Rectal smooth muscle tissue (tissue), 1 donor: ENCODE measurements around the gene EXOC4.

ENCODE experiments used
- H3K27ac ChIP-seq: one replicate; pipeline ENCODE4 v1.7.0; 2013; ENCODE audit warnings: low read depth, low read length, inconsistent platforms
- H3K27me3 ChIP-seq: one replicate; pipeline ENCODE4 v1.7.0; 2013; ENCODE audit warnings: low read length; ENCODE audit not compliant: control insufficient read depth, insufficient read depth
- H3K36me3 ChIP-seq: one replicate; pipeline ENCODE4 v1.7.0; 2013; ENCODE audit warnings: low read length; ENCODE audit not compliant: control insufficient read depth, insufficient read depth
- H3K4me1 ChIP-seq: one replicate; pipeline ENCODE4 v1.7.0; 2013; ENCODE audit warnings: low read length; ENCODE audit not compliant: control insufficient read depth, insufficient read depth
- H3K4me3 ChIP-seq: one replicate; pipeline ENCODE4 v1.7.0; 2013; ENCODE audit warnings: low read length
- H3K9ac ChIP-seq: one replicate; pipeline ENCODE4 v1.7.0; 2013; ENCODE audit warnings: low read length

The EXOC4 gene

GRCh38 chr7:133491846-133492652 lies 239.2 kb downstream of the EXOC4 start:
- Histone ChIP-seq H3K27me3 (no peaks in the 10 kb centered on the region), H3K4me1 (no peaks in the 10 kb centered on the region), H3K36me3 (no peaks in the 10 kb centered on the region), H3K9ac (no peak overlapping the region), H3K4me3 (no peak overlapping the region), H3K27ac (no peak overlapping the region)

GRCh38 chr7:133497061-133497460 lies 244.2 kb downstream of the EXOC4 start:
- Histone ChIP-seq H3K4me1 (no peaks in the 10 kb centered on the region), H3K27me3 (no peaks in the 10 kb centered on the region), H3K36me3 (no peaks in the 10 kb centered on the region), H3K27ac (no peak overlapping the region), H3K4me3 (no peak overlapping the region), H3K9ac (no peak overlapping the region)

- Histone ChIP-seq H3K9ac (no peak overlapping the region), H3K4me3 (no peak overlapping the region)
Observed at GRCh38 chr7:133501771-133502170, 248.9 kb downstream of the EXOC4 start.

GRCh38 chr7:133502498-133502897 lies 249.6 kb downstream of the EXOC4 start:
- Histone ChIP-seq H3K4me3 (no peak overlapping the region), H3K9ac (no peak overlapping the region), H3K4me1 (no peaks in the 10 kb centered on the region), H3K27me3 (no peaks in the 10 kb centered on the region), H3K27ac (no peak overlapping the region), H3K36me3 (no peaks in the 10 kb centered on the region)

More at GRCh38 chr7:133501771-133502170, 248.9 kb downstream of the EXOC4 start:
- Histone ChIP-seq H3K4me1 (no peaks in the 10 kb centered on the region), H3K27ac (no peak overlapping the region), H3K36me3 (no peaks in the 10 kb centered on the region), H3K27me3 (no peaks in the 10 kb centered on the region)

GRCh38 chr7:133502972-133503371 lies 250.1 kb downstream of the EXOC4 start:
- Histone ChIP-seq H3K9ac (no peak overlapping the region), H3K27ac (no peak overlapping the region), H3K4me3 (no peak overlapping the region), H3K4me1 (no peaks in the 10 kb centered on the region), H3K36me3 (no peaks in the 10 kb centered on the region), H3K27me3 (no peaks in the 10 kb centered on the region)

GRCh38 chr7:133504825-133505224 lies 251.9 kb downstream of the EXOC4 start:
- H3K9ac ChIP-seq: no peak overlapping the region
- no peaks in the 10 kb centered on the region for H3K36me3 ChIP-seq
- no peak overlapping the region for H3K4me3 ChIP-seq
- H3K4me1 ChIP-seq: no peaks in the 10 kb centered on the region
- H3K27me3 ChIP-seq: no peaks in the 10 kb centered on the region
- H3K27ac ChIP-seq: no peak overlapping the region

- H3K36me3 ChIP-seq: no peaks in the 10 kb centered on the region
- H3K27me3 ChIP-seq: no peaks in the 10 kb centered on the region
- H3K27ac ChIP-seq: no peak overlapping the region
Observed at GRCh38 chr7:133509822-133510221, 256.9 kb downstream of the EXOC4 start.

GRCh38 chr7:133510326-133511055 lies 257.6 kb downstream of the EXOC4 start:
- Histone ChIP-seq H3K4me1 (no peaks in the 10 kb centered on the region), H3K9ac (no peak overlapping the region), H3K27me3 (no peaks in the 10 kb centered on the region), H3K36me3 (no peaks in the 10 kb centered on the region), H3K27ac (no peak overlapping the region), H3K4me3 (no peak overlapping the region)

More at GRCh38 chr7:133509822-133510221, 256.9 kb downstream of the EXOC4 start:
- no peak overlapping the region for H3K9ac ChIP-seq
- H3K4me1 ChIP-seq: no peaks in the 10 kb centered on the region
- H3K4me3 ChIP-seq: no peak overlapping the region

- Histone ChIP-seq H3K27me3 (no peaks in the 10 kb centered on the region), H3K9ac (no peak overlapping the region), H3K4me1 (no peaks in the 10 kb centered on the region), H3K4me3 (no peak overlapping the region), H3K27ac (no peak overlapping the region), H3K36me3 (no peaks in the 10 kb centered on the region)
Observed at GRCh38 chr7:133511252-133511651, 258.4 kb downstream of the EXOC4 start.

GRCh38 chr7:133511708-133512107 lies 258.8 kb downstream of the EXOC4 start:
- H3K27me3 ChIP-seq: no peaks in the 10 kb centered on the region
- H3K27ac ChIP-seq: no peak overlapping the region
- H3K4me1 ChIP-seq: no peaks in the 10 kb centered on the region
- H3K9ac ChIP-seq: no peak overlapping the region
- H3K4me3 ChIP-seq: no peak overlapping the region
- H3K36me3 ChIP-seq: peaks cover 2% of the 10 kb centered on the region

- Histone ChIP-seq H3K4me1 (no peaks in the 10 kb centered on the region), H3K4me3 (no peak overlapping the region), H3K27me3 (no peaks in the 10 kb centered on the region), H3K27ac (no peak overlapping the region), H3K36me3 (peaks cover 2% of the 10 kb centered on the region), H3K9ac (no peak overlapping the region)
Observed at GRCh38 chr7:133512560-133512959, 259.7 kb downstream of the EXOC4 start.

- no peaks in the 10 kb centered on the region for H3K4me1 ChIP-seq
- no peak overlapping the region for H3K9ac ChIP-seq
- no peak overlapping the region for H3K27ac ChIP-seq
- no peak overlapping the region for H3K4me3 ChIP-seq
- no peaks in the 10 kb centered on the region for H3K27me3 ChIP-seq
- H3K36me3 ChIP-seq: peaks cover 2% of the 10 kb centered on the region
Observed at GRCh38 chr7:133513608-133514007, 260.7 kb downstream of the EXOC4 start.
